AG09319 (cell line): ENCODE measurements around the gene ATF6B.

Source experiments
- DNase-seq: peaks from one replicate; pipeline ENCODE4 v3.0.0-alpha.2; 2010; ENCODE audit warnings: low read depth; ENCODE audit errors: extremely low read depth
- CTCF ChIP-seq: IDR thresholded peaks from 2 replicates; pipeline ENCODE4 v1.5.1; 2011; ENCODE audit warnings: low read depth, mild to moderate bottlenecking, inconsistent platforms, low read length, moderate library complexity

The ATF6B gene

GRCh38 chr6:32096394-32097258 lies 31.4 kb downstream of the ATF6B start:
- DNase-seq, result no peak
- TF ChIP-seq CTCF, result no peak

- TF ChIP-seq CTCF, result no peak
- DNase-seq, result no peak
These were observed 32.0 kb downstream of the ATF6B start for GRCh38 chr6:32096087-32096393.

GRCh38 chr6:32095338-32096086 lies 32.5 kb downstream of the ATF6B start:
- TF ChIP-seq CTCF, result peak; percentile 4
- no peak for DNase-seq

DNA sequence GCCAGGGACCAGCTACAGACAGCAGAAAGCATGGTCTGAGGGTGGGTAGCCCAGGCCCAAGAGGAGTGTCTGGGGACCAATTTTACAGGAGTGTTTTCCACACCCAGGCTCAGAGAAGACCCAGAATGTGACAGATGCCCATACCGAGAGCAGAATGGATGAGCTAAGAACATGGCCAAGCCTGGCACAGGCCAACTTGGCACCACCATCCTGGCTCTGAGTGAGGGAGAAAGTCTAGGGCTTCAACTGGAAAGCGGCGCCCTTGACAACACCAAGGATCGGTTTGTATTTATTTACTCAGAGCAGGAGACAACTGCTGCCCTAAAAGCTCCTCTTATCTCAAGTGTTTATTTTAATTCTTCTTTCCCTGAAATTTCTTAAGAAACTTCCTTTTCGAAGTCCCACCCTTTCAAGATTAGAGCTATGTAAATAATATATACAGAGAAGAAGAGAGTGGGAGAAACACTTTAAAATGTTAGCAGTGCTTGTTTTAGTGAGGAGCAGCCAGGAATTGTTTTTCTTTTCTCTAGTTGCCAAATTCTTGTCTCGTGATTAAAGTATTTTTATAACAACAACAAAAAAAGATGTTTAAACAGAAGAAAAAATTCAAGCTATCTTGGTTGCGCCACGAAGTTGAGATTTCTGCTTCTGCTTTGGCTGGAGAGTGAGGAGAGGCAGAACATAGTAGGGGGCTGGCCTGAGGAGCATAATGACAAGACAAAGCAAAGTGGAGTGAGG lies 35.1 kb downstream of the ATF6B start:
- DNase-seq, result peak; percentile 67
- TF ChIP-seq CTCF, result no peak

DNA sequence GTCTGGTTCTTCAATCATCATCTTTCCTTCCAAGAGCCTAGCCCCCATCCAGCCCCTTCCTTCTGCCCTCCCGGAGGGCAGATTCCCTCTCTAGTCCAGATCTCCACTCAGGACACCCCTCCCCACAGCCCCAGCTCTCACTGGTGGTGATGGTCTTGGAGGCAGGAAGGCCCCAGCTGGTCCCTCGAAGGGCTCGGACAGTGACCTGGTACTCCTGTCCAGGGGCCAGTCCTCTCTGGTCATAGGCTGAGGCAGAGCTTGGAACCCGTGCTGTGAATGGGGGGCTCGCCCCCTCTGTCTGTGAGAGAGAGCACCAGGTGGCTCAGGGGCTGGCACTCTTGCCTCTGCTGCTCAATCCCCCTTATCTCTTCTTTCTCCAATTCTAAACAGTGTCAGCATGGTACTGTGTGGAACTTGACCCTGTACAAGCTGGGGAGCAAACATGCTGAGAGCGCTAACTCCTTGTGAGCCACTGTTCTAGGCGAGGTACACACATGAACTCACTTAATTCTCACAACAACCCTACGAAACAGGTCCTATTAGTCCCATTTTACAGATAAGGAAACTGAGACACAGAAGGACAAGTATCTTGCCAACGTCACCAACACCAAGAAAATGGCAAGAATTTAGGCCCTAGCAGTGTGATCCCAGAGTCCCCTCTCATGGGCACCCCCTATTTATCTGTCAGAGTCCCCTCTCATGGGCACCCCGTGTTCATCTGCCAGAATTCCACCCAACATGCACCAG lies 38.8 kb downstream of the ATF6B start:
- no peak for DNase-seq

GRCh38 chr6:32088487-32089049 lies 39.5 kb downstream of the ATF6B start:
- DNase-seq, result no peak
- TF ChIP-seq CTCF, result no peak

More for the DNA sequence above, 38.8 kb downstream of the ATF6B start:
- TF ChIP-seq CTCF, result no peak
